ENCODE data around the gene LDHAL6B.

LDHAL6B gene

DNA sequence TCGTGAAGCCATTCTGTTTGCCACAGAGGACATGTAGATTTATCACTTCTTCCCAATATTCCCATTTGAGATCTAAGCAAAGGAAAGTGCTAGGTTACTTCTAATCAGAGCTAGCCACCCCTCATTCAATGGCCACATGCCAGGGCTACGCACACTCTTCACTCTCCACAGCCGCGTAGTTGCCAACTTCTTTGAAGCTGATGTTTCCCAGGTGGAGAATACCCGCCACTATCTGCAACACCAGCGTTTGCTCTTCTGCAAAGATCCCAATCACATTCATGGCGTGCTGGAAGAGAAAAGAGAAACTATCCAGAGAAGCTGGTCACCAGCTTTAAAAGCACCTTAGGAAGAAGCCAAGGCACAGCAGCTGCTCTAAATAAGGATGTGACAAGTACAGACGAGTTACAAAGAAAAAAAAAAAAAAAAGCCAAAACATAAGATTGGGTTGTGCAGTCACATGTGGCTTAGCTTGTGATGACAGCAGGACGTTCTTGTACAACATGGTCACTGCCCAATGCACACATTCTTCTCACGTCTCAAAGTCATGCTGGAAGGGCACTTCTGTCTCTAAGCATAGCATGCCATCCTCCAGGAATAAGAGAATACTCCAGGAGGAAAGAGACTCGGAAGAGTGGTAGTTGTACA is 16.4 kb downstream of the LDHAL6B start:
- no peaks in the 10 kb centered on the region for H3K4me1 ChIP-seq (ENCODE audit: control insufficient read depth, low read length)
- TF ChIP-seq CTCF (IDR thresholded peaks at IDR 0.05; ENCODE audit: low read depth, low read length, poor library complexity, severe bottlenecking) (no peak), EZH2phosphoT487 (IDR thresholded peaks at IDR 0.05; ENCODE audit: borderline replicate concordance, low read length) (no peak)
- no peak overlapping the region for H3K4me2 ChIP-seq (ENCODE audit: low read length)
- H3K27me3 ChIP-seq (ENCODE audit: control insufficient read depth, low read length) = no peaks in the 10 kb centered on the region
- H3F3A ChIP-seq (ENCODE audit: control insufficient read depth, insufficient read depth) = no peaks in the 10 kb centered on the region
- H3K27ac ChIP-seq (ENCODE audit: low read depth, low read length) = no peak overlapping the region
- H4K20me1 ChIP-seq (ENCODE audit: control insufficient read depth, insufficient read depth, low read depth, low read length) = no peaks in the 10 kb centered on the region
- no peak overlapping the region for H3K4me3 ChIP-seq (ENCODE audit: low read length)
- H3K9me3 ChIP-seq (ENCODE audit: control insufficient read depth, insufficient read depth, low read length) = no peaks in the 10 kb centered on the region
- peaks cover 21% of the 10 kb centered on the region for H3K36me3 ChIP-seq (ENCODE audit: control insufficient read depth, low read length)
- no peaks in the 10 kb centered on the region for H3K79me2 ChIP-seq (ENCODE audit: control insufficient read depth, low read length)
- H3K9me2 ChIP-seq (replicated peaks; ENCODE audit: control insufficient read depth, low read length) = no peaks in the 10 kb centered on the region

DNA sequence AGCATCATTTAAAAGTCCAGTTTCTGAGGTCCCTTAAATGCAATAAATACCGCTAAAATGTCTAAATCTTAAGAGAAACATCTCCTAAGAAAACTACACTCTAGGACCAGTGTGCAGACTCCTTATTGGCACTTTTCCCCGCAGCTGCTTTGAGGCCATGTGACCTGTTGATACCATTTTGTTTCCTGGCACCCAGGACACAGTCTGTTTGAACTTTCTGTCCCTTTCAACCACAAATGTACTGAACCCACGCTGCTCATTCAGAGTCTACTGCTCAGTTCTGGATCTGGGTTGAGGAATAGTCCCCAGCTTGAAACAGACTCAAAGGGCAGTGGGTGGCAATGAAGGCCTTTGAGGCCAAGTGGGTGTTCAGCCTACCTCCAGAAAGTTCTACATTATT is 17.1 kb downstream of the LDHAL6B start:
- no peak overlapping the region for H3K4me3 ChIP-seq (ENCODE audit: low read length)
- no peak overlapping the region for H3K27ac ChIP-seq (ENCODE audit: low read depth, low read length)
- H3K4me1 ChIP-seq (ENCODE audit: control insufficient read depth, low read length) = no peaks in the 10 kb centered on the region
- no peak overlapping the region for H3K4me2 ChIP-seq (ENCODE audit: low read length)
- H3K27me3 ChIP-seq (ENCODE audit: control insufficient read depth, low read length) = no peaks in the 10 kb centered on the region
- no peaks in the 10 kb centered on the region for H3K9me2 ChIP-seq (replicated peaks; ENCODE audit: control insufficient read depth, low read length)
- H3K9me3 ChIP-seq (ENCODE audit: control insufficient read depth, insufficient read depth, low read length) = no peaks in the 10 kb centered on the region
- H3K36me3 ChIP-seq (ENCODE audit: control insufficient read depth, low read length) = peaks cover 17% of the 10 kb centered on the region
- no peaks in the 10 kb centered on the region for H3F3A ChIP-seq (ENCODE audit: control insufficient read depth, insufficient read depth)
- H4K20me1 ChIP-seq (ENCODE audit: control insufficient read depth, insufficient read depth, low read depth, low read length) = no peaks in the 10 kb centered on the region
- H3K79me2 ChIP-seq (ENCODE audit: control insufficient read depth, low read length) = no peaks in the 10 kb centered on the region
- TF ChIP-seq CTCF (IDR thresholded peaks at IDR 0.05; ENCODE audit: low read depth, low read length, poor library complexity, severe bottlenecking) = no peak
- no peak for TF ChIP-seq EZH2phosphoT487 (IDR thresholded peaks at IDR 0.05; ENCODE audit: borderline replicate concordance, low read length)

DNA sequence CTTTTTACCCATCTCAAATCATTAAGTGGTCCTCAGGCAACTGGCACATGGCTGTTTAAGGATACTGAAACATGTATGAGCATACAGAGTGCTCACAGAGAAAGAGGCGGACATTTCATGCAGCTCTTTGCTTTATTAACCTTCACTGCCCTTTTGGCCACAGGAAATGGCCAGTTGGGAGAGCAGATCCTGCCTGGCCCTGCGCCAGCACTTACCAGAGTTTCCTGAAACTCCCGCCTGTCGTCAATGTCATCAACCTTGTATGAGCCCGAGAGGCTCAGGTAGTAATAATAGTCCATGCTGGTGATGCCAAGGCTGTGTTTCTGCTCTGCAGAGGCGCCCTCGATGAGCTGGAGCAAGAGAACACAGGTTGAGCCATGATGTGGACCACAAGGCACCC is 17.8 kb downstream of the LDHAL6B start:
- Histone ChIP-seq H3K4me3 (ENCODE audit: low read length) (no peak overlapping the region), H3K36me3 (ENCODE audit: control insufficient read depth, low read length) (peaks cover 16% of the 10 kb centered on the region), H3K4me2 (ENCODE audit: low read length) (no peak overlapping the region), H3K9me2 (replicated peaks; ENCODE audit: control insufficient read depth, low read length) (no peaks in the 10 kb centered on the region), H3K4me1 (ENCODE audit: control insufficient read depth, low read length) (no peaks in the 10 kb centered on the region), H3K27me3 (ENCODE audit: control insufficient read depth, low read length) (no peaks in the 10 kb centered on the region), H3K27ac (ENCODE audit: low read depth, low read length) (no peak overlapping the region), H3K79me2 (ENCODE audit: control insufficient read depth, low read length) (no peaks in the 10 kb centered on the region), H4K20me1 (ENCODE audit: control insufficient read depth, insufficient read depth, low read depth, low read length) (no peaks in the 10 kb centered on the region), H3K9me3 (ENCODE audit: control insufficient read depth, insufficient read depth, low read length) (no peaks in the 10 kb centered on the region), H3F3A (ENCODE audit: control insufficient read depth, insufficient read depth) (no peaks in the 10 kb centered on the region)
- TF ChIP-seq CTCF (IDR thresholded peaks at IDR 0.05; ENCODE audit: low read depth, low read length, poor library complexity, severe bottlenecking) (no peak), EZH2phosphoT487 (IDR thresholded peaks at IDR 0.05; ENCODE audit: borderline replicate concordance, low read length) (no peak)

All from DOHH2 (cell line).